Stimulated activated naive B cell treated with anti-CD40 and anti-IgM and Interleukin-4, amounts not matched to agents 10 μg/mL and 1 μg/mL and 100 μg/mL, for 72 hours (primary cell): ENCODE data around the gene TAS1R3.

Source experiments
- ATAC-seq, 2 donors: fragments of 150-1000 bp; cut with Tn5 transposase; replicated peaks; 2 replicates each; pipeline ENCODE4 v1.10.0; 2021; ENCODE audit warnings: moderate library complexity in 1 of 2
- DNase-seq: peaks from one replicate; pipeline ENCODE4 v3.0.0; 2021
- H3K27ac Mint-ChIP-seq: one replicate; pipeline ENCODE4 v1.8.0; 2022; ENCODE audit warnings: mild to moderate bottlenecking, mixed read lengths
- H3K27me3 Mint-ChIP-seq, 2 donors: one replicate each; pipeline ENCODE4 v1.8.0; 2022; ENCODE audit warnings: mixed read lengths in 2 of 2
- H3K36me3 Mint-ChIP-seq, 2 donors: one replicate each; pipeline ENCODE4 v1.8.0; 2022; ENCODE audit warnings: mixed read lengths in 2 of 2, mild to moderate bottlenecking in 1 of 2
- H3K4me1 Mint-ChIP-seq, 2 donors: one replicate each; pipeline ENCODE4 v1.8.0; 2022; ENCODE audit warnings: mixed read lengths in 2 of 2, mild to moderate bottlenecking in 1 of 2
- H3K4me3 Mint-ChIP-seq, 2 donors: one replicate each; pipeline ENCODE4 v1.8.0; 2022; ENCODE audit warnings: mild to moderate bottlenecking in 2 of 2, mixed read lengths in 2 of 2, moderate library complexity in 1 of 2
- H3K9me3 Mint-ChIP-seq, 2 donors: one replicate each; pipeline ENCODE4 v1.8.0; 2022; ENCODE audit warnings: mixed read lengths in 2 of 2, mild to moderate bottlenecking in 1 of 2

The TAS1R3 gene

DNA sequence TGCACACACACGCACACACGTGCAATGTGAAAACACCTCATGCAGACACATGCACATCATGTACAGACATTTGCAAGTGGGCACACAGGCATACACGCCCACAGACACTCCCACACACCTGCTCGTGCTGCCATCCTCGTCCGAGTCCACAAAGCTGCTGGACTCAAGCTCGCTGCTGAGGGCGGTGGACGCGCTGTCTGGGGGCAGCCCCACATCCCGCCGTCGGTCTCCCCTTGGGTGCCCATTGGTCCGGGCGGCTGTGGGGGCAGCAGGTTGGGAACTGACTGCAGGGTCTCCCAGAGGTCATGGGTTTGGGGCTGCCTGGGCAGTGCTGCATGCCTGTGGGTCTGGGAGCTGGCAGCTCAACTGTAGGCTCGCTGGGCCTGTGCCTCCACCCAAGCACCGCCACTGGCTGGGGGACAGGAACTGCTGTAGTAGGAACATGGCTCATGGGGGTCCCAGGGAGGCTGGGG, 10.5 kb downstream of the TAS1R3 start:
- no peak overlapping the region for H3K27ac Mint-ChIP-seq
- DNase-seq: no peak
- no peak for ATAC-seq
- H3K4me1 Mint-ChIP-seq: peaks cover 5 to 19% of the 10 kb centered on the region in 2 donors
- peaks cover 27 to 40% of the 10 kb centered on the region in 2 donors for H3K36me3 Mint-ChIP-seq
- H3K27me3 Mint-ChIP-seq: no peaks in the 10 kb centered on the region
- no peaks in the 10 kb centered on the region for H3K9me3 Mint-ChIP-seq
- no peak overlapping the region for H3K4me3 Mint-ChIP-seq

DNA sequence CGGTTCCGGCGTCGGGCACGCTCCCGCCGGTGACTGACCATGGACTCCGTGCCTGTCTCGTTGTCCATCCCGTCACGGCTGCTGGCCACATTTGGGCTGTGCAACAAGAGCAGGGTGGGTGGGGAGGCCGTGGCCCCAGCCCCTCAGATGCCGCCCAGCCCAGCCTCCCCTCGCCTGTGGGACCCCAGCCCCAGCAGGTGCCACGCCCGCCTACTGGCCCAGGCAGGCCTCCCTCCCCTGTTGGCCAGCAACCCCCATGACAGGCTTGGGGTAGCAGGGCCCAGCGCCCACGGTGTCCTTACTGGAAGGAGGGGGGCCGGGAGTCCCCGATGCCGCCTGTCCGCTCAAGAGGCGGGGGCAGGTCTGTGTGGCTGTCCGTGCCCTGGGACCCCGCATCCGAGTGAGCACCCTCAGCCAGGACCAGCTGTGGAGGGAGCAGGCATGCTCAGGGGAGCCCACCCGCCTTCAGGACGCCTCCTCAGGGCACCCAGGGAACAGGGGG, 11.0 kb downstream of the TAS1R3 start:
- peaks cover 8 to 24% of the 10 kb centered on the region in 2 donors for H3K4me1 Mint-ChIP-seq
- H3K27ac Mint-ChIP-seq: no peak overlapping the region
- H3K9me3 Mint-ChIP-seq: no peaks in the 10 kb centered on the region
- H3K36me3 Mint-ChIP-seq: peaks cover 26 to 39% of the 10 kb centered on the region in 2 donors
- no peak for DNase-seq
- H3K4me3 Mint-ChIP-seq: no peak overlapping the region
- no peak for ATAC-seq
- no peaks in the 10 kb centered on the region for H3K27me3 Mint-ChIP-seq

- ATAC-seq (no peak), DNase-seq (no peak)
- Mint-ChIP-seq H3K4me1 (peaks cover 11 to 30% of the 10 kb centered on the region in 2 donors), H3K9me3 (no peaks in the 10 kb centered on the region), H3K4me3 (no peak overlapping the region), H3K27me3 (no peaks in the 10 kb centered on the region), H3K36me3 (peaks cover 21 to 33% of the 10 kb centered on the region in 2 donors), H3K27ac (no peak overlapping the region)
These were observed 11.6 kb downstream of the TAS1R3 start for GRCh38 chr1:1342584-1343115.

DNA sequence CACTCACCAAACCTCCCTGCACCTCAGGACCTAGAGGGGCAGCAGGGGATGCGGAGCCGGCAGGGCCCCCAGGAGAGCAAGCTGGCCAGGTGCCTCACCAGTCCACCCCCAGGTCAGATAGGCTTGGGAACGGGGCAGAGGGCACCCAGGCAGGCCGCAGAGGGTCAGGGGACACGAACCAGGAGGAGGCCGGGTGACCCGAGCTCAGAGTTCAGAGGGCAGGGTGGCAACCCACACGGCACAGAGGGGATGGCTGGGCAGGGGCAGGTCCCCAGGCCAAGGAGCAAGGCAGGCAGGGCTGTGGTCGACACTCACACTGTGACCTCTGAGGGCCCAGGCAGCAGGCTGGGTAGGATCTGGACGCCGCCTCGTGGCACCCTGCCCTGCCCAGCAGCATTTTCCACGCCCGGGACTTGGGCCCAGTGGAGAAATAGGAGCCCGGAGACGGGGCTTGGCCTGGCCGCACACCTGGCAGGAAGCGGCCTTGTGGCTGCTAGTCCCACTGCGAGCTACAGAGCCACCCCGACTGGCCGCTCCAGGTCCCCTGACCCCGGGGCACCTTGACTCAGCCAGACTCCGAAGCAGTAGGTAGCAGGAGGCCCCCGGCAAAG, 12.8 kb downstream of the TAS1R3 start:
- ATAC-seq (no peak), DNase-seq (no peak)
- peaks cover 15 to 24% of the 10 kb centered on the region in 2 donors for H3K36me3 Mint-ChIP-seq
- H3K9me3 Mint-ChIP-seq: no peaks in the 10 kb centered on the region
- H3K27ac Mint-ChIP-seq: no peak overlapping the region
- no peak overlapping the region for H3K4me3 Mint-ChIP-seq
- H3K4me1 Mint-ChIP-seq: peaks cover 12 to 37% of the 10 kb centered on the region in 2 donors
- H3K27me3 Mint-ChIP-seq: no peaks in the 10 kb centered on the region

- no peak overlapping the region for H3K27ac Mint-ChIP-seq
- no peaks in the 10 kb centered on the region for H3K27me3 Mint-ChIP-seq
- H3K36me3 Mint-ChIP-seq: peaks cover 14 to 20% of the 10 kb centered on the region in 2 donors
- peaks cover 12 to 37% of the 10 kb centered on the region in 2 donors for H3K4me1 Mint-ChIP-seq
- DNase-seq (no peak), ATAC-seq (no peak)
- no peaks in the 10 kb centered on the region for H3K9me3 Mint-ChIP-seq
- H3K4me3 Mint-ChIP-seq: no peak overlapping the region
These were observed 13.7 kb downstream of the TAS1R3 start for GRCh38 chr1:1344655-1345361.

DNA sequence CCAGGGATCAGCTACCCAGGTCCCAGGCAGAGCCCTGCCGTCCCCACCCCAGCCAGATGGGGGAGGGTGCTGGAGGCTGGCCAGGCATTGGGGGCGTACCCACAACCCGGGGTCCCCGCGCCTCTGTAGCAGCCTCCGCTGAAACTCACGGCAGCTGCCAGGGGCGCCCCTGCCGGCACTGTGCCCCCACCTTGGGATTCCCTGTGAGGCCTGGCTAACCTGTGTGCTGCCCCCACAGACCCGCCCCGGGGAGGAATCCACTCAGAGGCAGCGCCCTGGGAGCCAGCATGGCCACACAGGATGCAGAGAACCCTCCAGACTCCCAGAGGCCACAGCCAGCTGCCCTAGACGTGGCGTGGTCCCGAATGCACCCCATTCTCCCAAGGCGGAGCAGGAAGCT, 14.3 kb downstream of the TAS1R3 start:
- H3K36me3 Mint-ChIP-seq: peaks cover 8 to 14% of the 10 kb centered on the region in 2 donors
- no peaks in the 10 kb centered on the region for H3K9me3 Mint-ChIP-seq
- no peaks in the 10 kb centered on the region for H3K27me3 Mint-ChIP-seq
- ATAC-seq (no peak), DNase-seq (no peak)
- peaks cover 12 to 37% of the 10 kb centered on the region in 2 donors for H3K4me1 Mint-ChIP-seq
- no peak overlapping the region for H3K27ac Mint-ChIP-seq
- H3K4me3 Mint-ChIP-seq: no peak overlapping the region

- no peak overlapping the region for H3K4me3 Mint-ChIP-seq
- H3K9me3 Mint-ChIP-seq: no peaks in the 10 kb centered on the region
- ATAC-seq (no peak), DNase-seq (no peak)
- peaks cover 12 to 37% of the 10 kb centered on the region in 2 donors for H3K4me1 Mint-ChIP-seq
- peaks cover 8% of the 10 kb centered on the region in 2 donors for H3K36me3 Mint-ChIP-seq
- H3K27me3 Mint-ChIP-seq: no peaks in the 10 kb centered on the region
- H3K27ac Mint-ChIP-seq: no peak overlapping the region
These were observed 14.9 kb downstream of the TAS1R3 start for GRCh38 chr1:1345860-1346500.

DNA sequence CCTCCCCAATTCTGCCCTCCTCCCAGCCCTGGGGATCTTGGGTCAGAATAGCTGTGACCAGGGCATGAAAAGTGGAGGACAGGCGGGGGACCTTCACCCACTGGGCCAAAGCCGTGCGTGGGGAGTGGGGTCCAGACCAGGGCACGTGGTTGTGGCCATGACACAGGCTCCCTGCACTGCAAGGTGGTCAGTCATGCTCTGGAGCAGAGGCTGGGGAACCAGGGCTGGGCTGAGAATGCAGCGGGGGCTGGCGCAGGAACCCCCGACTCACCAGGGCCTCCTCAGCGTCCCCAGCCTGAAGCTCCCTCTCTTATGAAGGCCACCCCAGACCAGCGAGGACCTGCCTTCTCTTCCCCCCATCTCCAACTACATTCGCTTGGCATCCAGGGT, 15.4 kb downstream of the TAS1R3 start:
- Mint-ChIP-seq H3K9me3 (no peaks in the 10 kb centered on the region), H3K36me3 (peaks cover 3% of the 10 kb centered on the region in 2 donors), H3K4me1 (peaks cover 12 to 37% of the 10 kb centered on the region in 2 donors), H3K27me3 (no peaks in the 10 kb centered on the region), H3K27ac (no peak overlapping the region), H3K4me3 (no peak overlapping the region)
- DNase-seq (no peak), ATAC-seq (no peak)

DNA sequence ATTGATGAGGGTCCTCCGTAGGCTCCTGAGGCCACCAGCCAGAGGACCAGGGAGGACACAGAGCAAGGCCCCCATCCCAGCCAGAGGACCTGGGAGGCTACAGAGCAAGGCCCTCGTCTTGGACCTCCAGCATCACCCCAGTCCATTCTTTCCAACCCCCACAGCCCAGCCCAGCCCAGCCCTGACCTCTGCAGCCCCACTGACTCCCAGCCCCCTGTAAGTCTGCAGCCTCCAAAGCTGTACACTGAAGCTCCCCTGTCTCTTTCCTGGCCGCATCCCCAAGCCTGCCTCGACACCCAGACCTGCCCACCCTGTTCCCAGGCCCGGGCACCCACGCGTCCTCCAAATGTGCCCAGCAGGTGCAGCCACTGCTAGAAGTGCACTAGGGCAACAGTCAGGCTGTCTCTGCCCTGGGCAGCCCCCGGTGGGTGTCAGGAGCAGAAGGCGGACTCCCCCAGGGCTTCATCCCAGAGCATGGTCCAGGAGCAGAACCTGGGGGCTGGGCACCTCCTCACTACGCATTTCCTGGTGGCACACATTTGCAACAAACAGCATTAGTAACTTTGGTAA, 16.0 kb downstream of the TAS1R3 start:
- peak overlapping the region; percentile 88 for H3K27ac Mint-ChIP-seq
- H3K4me1 Mint-ChIP-seq: peaks cover 13 to 41% of the 10 kb centered on the region in 2 donors

GRCh38 chr1:1347663-1348419, 16.8 kb downstream of the TAS1R3 start:
- H3K9me3 Mint-ChIP-seq: no peaks in the 10 kb centered on the region
- peaks cover 8 to 10% of the 10 kb centered on the region in 2 donors for H3K27me3 Mint-ChIP-seq
- ATAC-seq: no peak
- H3K4me1 Mint-ChIP-seq: peaks cover 20 to 48% of the 10 kb centered on the region in 2 donors
- H3K36me3 Mint-ChIP-seq: peaks cover 1 to 5% of the 10 kb centered on the region in 2 donors
- peak overlapping the region; percentile 59 for H3K27ac Mint-ChIP-seq
- DNase-seq: no peak
- peak overlapping the region; percentile 82 to 84 for H3K4me3 Mint-ChIP-seq

More for the DNA sequence above, 16.0 kb downstream of the TAS1R3 start:
- ATAC-seq: no peak
- DNase-seq: no peak
- Mint-ChIP-seq H3K9me3 (no peaks in the 10 kb centered on the region), H3K27me3 (peaks cover under 1 to 2% of the 10 kb centered on the region in 2 donors), H3K36me3 (peaks cover 0 to 2% of the 10 kb centered on the region in 2 donors), H3K4me3 (peak overlapping the region in 1 of 2 donors; percentile 28)

GRCh38 chr1:1348420-1349255, 17.6 kb downstream of the TAS1R3 start:
- peaks cover 24 to 52% of the 10 kb centered on the region in 2 donors for H3K4me1 Mint-ChIP-seq
- peak overlapping the region; percentile 79 for H3K27ac Mint-ChIP-seq
- H3K36me3 Mint-ChIP-seq: peaks cover 1 to 5% of the 10 kb centered on the region in 2 donors
- peak; percentile 48 to 51 for ATAC-seq
- no peak for DNase-seq
- no peaks in the 10 kb centered on the region for H3K9me3 Mint-ChIP-seq
- peaks cover 16 to 18% of the 10 kb centered on the region in 2 donors for H3K27me3 Mint-ChIP-seq
- peak overlapping the region; percentile 82 to 84 for H3K4me3 Mint-ChIP-seq

DNA sequence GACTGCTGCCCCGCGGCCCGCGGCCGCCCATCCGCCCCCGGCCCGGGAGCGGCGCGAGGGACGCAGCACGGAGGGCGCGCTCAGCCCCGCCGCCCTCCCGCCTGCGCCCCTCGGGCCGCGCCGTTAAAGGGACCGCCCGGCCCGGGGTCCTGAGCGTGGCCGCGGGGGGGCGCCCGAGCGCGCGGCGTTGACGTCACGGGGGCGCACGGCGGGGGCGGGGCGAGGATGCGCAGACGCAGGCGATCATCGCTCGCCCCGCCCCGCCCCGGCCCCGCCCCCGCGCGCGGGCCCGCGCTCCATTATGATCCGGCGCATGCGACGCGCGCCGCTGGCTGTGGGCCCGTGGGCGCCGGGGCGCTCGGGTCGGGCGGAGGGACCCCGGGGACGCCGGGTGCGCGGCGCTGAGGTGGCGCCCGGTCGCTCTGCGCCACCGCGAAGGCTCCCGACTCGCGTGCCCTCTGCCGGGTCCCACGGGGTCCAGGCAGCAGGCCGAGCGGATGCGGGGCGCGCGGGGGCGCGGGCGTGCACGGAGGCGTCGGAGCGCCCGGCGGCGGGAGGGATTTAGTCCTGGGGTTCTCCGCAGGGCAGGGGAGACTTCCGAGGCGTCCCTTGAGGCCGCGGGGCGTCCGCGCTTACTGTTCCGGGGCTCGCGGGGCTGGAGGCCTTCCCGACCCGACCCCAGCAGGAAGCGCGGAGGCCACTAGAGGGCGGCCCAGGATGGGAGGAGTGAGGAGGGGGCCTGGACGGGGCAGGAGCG, 18.4 kb downstream of the TAS1R3 start, which contains the start of gene DVL1:
Gene DVL1 (minus strand): TSS at position 163 of the 757 bp plus-strand sequence. CDS start 353 bp downstream, outside the sequence.
- H3K27ac Mint-ChIP-seq: peak within 1 kb of the TSS; percentile 79

More for the DNA sequence above, 18.4 kb downstream of the TAS1R3 start, which contains the start of gene DVL1:
- Mint-ChIP-seq H3K27me3 (peaks cover 22 to 26% of the 10 kb centered on the region in 2 donors), H3K9me3 (no peaks in the 10 kb centered on the region), H3K4me1 (peaks cover 26 to 54% of the 10 kb centered on the region in 2 donors), H3K36me3 (peaks cover 1 to 5% of the 10 kb centered on the region in 2 donors), H3K4me3 (peak within 1 kb of the TSS; percentile 82 to 84)
- DNase-seq: peak; percentile 64
- ATAC-seq: peak; percentile 86 to 87
